Sigmoid colon (tissue), 7 donors: ENCODE measurements around the gene SBK1. TPM values are rescaled to one million over a fixed set of nuclear protein-coding genes. Genes with fewer than 3 reads are reported as not detected.

Experiments used
- DNase-seq: peaks from one replicate; pipeline ENCODE4 v3.0.0-alpha.2; 2019
- H3K27ac ChIP-seq, 4 donors: fragments of 200-600 bp; sonication (generic); one replicate each; pipeline ENCODE4 v1.5.1; 2016 to 2019; ENCODE audit warnings: mild to moderate bottlenecking in 1 of 4
- H3K27me3 ChIP-seq, 3 donors: fragments of 200-600 bp; sonication (generic); one replicate each; pipeline ENCODE4 v1.5.1; 2019; ENCODE audit warnings: mild to moderate bottlenecking in 1 of 3
- H3K36me3 ChIP-seq, 4 donors: fragments of 200-600 bp; sonication (generic); one replicate each; pipeline ENCODE4 v1.5.1; 2016 to 2019
- H3K4me1 ChIP-seq, 4 donors: fragments of 200-600 bp; sonication (generic); one replicate each; pipeline ENCODE4 v1.5.1; 2017 to 2019
- H3K4me3 ChIP-seq, 4 donors: fragments of 200-600 bp; sonication (generic); one replicate each; pipeline ENCODE4 v1.5.1; 2017 to 2019; ENCODE audit warnings: mild to moderate bottlenecking in 2 of 4, moderate library complexity in 1 of 4
- H3K9me3 ChIP-seq, 4 donors: fragments of 200-600 bp in 3 of 4; sonication (generic) in 3 of 4; one replicate each; pipeline versions ENCODE4 v1.5.1 to v1.6.1; 2013 to 2019
- EP300 ChIP-seq, 4 donors: sonication (generic); formaldehyde crosslinking; IDR thresholded peaks; one replicate each; pipeline ENCODE4 v1.6.1; 2017; ENCODE audit warnings: antibody characterized with exemption in 4 of 4
- POLR2A ChIP-seq, 2 donors: fragments of 450-650 bp; IDR thresholded peaks; one replicate each; pipeline ENCODE4 v1.6.1; 2016; ENCODE audit warnings: antibody characterized with exemption in 2 of 2, mild to moderate bottlenecking in 2 of 2, moderate library complexity in 2 of 2
- POLR2AphosphoS5 ChIP-seq, 4 donors: sonication (generic); formaldehyde crosslinking; IDR thresholded peaks; one replicate each; pipeline ENCODE4 v1.6.1; 2017; ENCODE audit warnings: antibody characterized with exemption in 4 of 4
- WGBS, 2 donors: extraction: QIAGEN DNeasy Blood & Tissue Kit; methylation state at CpG; one replicate each; pipeline ENCODE4 v1.1.7; 2013; 5-methylcytosine and 5-hydroxymethylcytosine counted together
- intact Hi-C: fragments of 100-400 bp; cut with DNase I; formaldehyde crosslinking; loops from one replicate; pipeline ENCODE4 v1.15.1; 2023
- polyA plus RNA-seq, 3 donors: library from polyadenylated mRNA; stranded (reverse); fragments of 200-250 nt; gene quantifications; one replicate each; pipeline ENCODE4 v1.2.3, GENCODE V29; 2013
- total RNA-seq, 4 donors: library from RNA; depleted of rRNA; stranded (reverse); fragments of >200 nt; gene quantifications; one replicate each; pipeline ENCODE4 v1.1.0, GENCODE V29; 2016
- TF ChIP-seq, protein P1 (sequence below), 4 experiments: fragments of 450-650 bp in 3 of 4; fragments of 200-600 bp in 1 of 4; IDR thresholded peaks; one replicate each; pipeline ENCODE4 v1.5.1; 2016 to 2019; ENCODE audit warnings: antibody characterized with exemption in 4 of 4, mild to moderate bottlenecking in 3 of 4, moderate library complexity in 2 of 4
- donor health status: healthy with polysubstance abuse.
- donor health status: Bipolar disorder and iron deficiency.
- donor health status: healthy.

SBK1 gene
- total and polyA plus RNA-seq, 7 donors: under 0.01 to 1.3 (median 0.33) TPM; not detected in 2

DNA sequence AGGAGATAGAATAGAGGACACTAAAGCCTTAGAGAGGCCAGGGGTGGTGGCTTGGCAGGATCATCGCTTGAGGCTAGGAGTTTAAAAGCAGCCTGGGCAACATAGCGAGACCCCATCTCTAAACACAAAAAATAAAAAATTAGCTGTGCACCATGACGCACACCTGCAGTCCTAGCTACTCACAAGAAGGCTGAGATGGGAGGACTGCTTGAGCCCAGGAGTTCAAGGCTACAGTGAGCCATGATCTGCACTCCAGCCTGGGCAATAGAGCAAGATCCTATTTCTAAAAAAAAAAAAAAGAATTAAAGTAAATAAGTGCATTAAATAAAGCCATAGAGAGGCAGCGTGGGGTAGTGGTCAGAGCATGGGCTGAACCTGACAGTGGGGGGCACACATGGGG lies 19.1 kb downstream of the SBK1 start:
- no peak overlapping the region for H3K4me3 ChIP-seq
- H3K9me3 ChIP-seq: no peaks in the 10 kb centered on the region
- H3K36me3 ChIP-seq: no peaks in the 10 kb centered on the region
- intact Hi-C loops: no loop called here
- no peaks in the 10 kb centered on the region for H3K4me1 ChIP-seq
- no peaks in the 10 kb centered on the region for H3K27me3 ChIP-seq
- DNase-seq: no peak
- 93 to 95% methylated on average over 4 of the region's 4 CpGs for WGBS, 2 donors
- TF ChIP-seq EP300 (IDR thresholded peaks at IDR 0.05) (no peak), POLR2A (IDR thresholded peaks at IDR 0.05) (no peak), POLR2AphosphoS5 (IDR thresholded peaks at IDR 0.05) (no peak)
- TF ChIP-seq, protein P1, sequence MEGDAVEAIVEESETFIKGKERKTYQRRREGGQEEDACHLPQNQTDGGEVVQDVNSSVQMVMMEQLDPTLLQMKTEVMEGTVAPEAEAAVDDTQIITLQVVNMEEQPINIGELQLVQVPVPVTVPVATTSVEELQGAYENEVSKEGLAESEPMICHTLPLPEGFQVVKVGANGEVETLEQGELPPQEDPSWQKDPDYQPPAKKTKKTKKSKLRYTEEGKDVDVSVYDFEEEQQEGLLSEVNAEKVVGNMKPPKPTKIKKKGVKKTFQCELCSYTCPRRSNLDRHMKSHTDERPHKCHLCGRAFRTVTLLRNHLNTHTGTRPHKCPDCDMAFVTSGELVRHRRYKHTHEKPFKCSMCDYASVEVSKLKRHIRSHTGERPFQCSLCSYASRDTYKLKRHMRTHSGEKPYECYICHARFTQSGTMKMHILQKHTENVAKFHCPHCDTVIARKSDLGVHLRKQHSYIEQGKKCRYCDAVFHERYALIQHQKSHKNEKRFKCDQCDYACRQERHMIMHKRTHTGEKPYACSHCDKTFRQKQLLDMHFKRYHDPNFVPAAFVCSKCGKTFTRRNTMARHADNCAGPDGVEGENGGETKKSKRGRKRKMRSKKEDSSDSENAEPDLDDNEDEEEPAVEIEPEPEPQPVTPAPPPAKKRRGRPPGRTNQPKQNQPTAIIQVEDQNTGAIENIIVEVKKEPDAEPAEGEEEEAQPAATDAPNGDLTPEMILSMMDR (IDR thresholded peaks at IDR 0.05): no peak
- H3K27ac ChIP-seq: no peak overlapping the region

DNA sequence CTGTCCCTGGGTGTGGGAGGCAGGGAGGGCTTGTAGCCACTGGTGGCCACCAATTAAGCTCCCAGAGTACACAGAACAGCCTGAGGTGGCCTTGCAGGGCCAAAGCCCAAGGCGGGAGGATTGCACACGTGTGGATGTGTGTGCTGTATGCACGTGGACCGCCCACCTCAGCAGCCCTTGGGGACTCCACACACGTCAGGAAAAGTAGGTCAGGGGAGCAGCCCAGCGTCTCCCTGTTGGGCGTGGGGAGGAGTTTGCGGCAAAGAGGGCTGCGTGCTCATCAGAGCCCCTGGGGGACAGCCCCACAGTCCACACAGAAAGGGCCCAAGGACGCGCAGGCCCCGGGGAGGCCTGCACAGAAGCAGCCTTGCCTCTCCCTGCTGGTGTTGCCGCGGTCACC lies 19.6 kb downstream of the SBK1 start:
- intact Hi-C loops: no loop called here

DNA sequence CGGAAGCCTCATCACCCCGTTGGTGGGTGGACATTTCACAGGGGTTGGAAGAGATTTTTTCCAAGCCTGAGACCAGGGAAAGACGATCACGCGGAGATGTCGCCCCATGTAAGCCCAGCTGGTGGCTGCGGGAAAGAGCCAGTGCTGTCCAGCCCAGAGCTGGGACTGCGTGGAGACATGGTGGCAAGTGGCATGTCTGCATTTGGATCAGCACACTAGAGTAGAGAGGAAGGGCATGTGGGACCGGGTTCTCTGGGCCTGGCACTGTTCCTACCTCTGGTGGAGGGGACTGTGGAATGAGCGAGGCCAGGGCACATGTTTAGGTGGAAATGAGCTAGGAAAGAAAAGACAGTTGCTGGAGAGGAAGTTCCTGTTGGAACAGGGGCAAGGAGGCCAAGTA lies 20.0 kb downstream of the SBK1 start:
- Histone ChIP-seq H3K27ac (no peak overlapping the region), H3K36me3 (no peaks in the 10 kb centered on the region), H3K4me1 (peaks cover 0 to 3% (median 0%) of the 10 kb centered on the region in 4 donors), H3K27me3 (no peaks in the 10 kb centered on the region), H3K4me3 (no peak overlapping the region), H3K9me3 (no peaks in the 10 kb centered on the region)
- intact Hi-C loops: no loop called here
- no peak for DNase-seq
- TF ChIP-seq POLR2AphosphoS5 (IDR thresholded peaks at IDR 0.05): no peak
- WGBS, 2 donors: 91% methylated on average over 10 of the region's 10 CpGs

More for the DNA sequence above, 19.6 kb downstream of the SBK1 start:
- Histone ChIP-seq H3K36me3 (no peaks in the 10 kb centered on the region), H3K27me3 (no peaks in the 10 kb centered on the region), H3K9me3 (no peaks in the 10 kb centered on the region), H3K27ac (no peak overlapping the region), H3K4me3 (no peak overlapping the region), H3K4me1 (peaks cover 0 to 2% (median 0%) of the 10 kb centered on the region in 4 donors)
- DNase-seq: no peak
- WGBS, 2 donors: 84 to 89% methylated on average over 14 of the region's 14 CpGs
- TF ChIP-seq POLR2AphosphoS5 (IDR thresholded peaks at IDR 0.05) (no peak), EP300 (IDR thresholded peaks at IDR 0.05) (no peak), POLR2A (IDR thresholded peaks at IDR 0.05) (no peak)
- TF ChIP-seq, protein P1 (IDR thresholded peaks at IDR 0.05): no peak

DNA sequence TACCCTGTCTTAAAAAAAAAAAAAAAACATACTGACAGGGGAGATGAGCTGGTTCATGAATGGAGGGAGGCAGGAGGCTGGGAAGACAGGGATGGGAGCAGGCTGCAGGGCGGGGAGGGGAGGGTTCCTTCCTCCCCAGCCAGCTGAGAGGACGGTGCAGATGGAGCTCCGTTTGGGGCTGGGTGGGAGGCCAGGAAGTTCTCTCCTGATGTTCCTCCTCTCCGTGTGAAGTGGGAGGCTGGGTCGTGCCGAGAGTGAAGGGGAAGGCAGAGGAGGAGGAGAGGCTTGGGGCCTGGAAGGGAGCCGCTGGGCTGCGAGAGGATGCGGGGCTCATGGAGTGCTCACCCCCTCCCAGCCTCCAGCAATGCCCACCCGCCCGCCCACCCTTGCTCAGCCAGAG lies 21.3 kb downstream of the SBK1 start:
- intact Hi-C loops: no loop called here
- H3K4me3 ChIP-seq: no peak overlapping the region
- DNase-seq: no peak
- H3K36me3 ChIP-seq: no peaks in the 10 kb centered on the region
- peaks cover 0 to 3% (median 0%) of the 10 kb centered on the region in 4 donors for H3K4me1 ChIP-seq
- H3K27ac ChIP-seq: no peak overlapping the region
- TF ChIP-seq EP300 (IDR thresholded peaks at IDR 0.05) (no peak), POLR2AphosphoS5 (IDR thresholded peaks at IDR 0.05) (no peak), POLR2A (IDR thresholded peaks at IDR 0.05) (no peak)
- TF ChIP-seq, protein P1 (IDR thresholded peaks at IDR 0.05): no peak
- no peaks in the 10 kb centered on the region for H3K27me3 ChIP-seq
- no peaks in the 10 kb centered on the region for H3K9me3 ChIP-seq
- 73 to 77% methylated on average over 11 of the region's 11 CpGs for WGBS, 2 donors

DNA sequence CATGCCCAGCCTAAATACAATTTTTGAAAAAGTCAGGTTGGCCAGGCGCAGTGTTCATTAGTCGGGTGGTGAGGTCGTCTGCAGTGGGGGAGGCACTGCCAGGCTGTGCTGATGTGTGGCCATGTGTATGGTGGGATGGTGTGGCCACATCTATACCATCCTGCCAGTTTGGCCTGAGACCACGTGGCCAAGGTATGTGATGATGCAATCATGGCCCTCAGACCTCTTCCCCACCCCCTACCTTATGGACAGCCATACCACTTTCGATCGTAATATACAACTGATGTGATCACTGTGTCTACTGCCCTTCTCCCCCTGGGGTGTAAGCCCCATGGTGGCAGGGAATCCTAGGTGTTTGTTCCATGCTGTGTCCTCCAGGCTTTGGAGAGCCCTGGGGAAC lies 23.7 kb downstream of the SBK1 start:
- intact Hi-C loops: no loop called here
- peaks cover 0 to 3% (median 0%) of the 10 kb centered on the region in 4 donors for H3K4me1 ChIP-seq
- 84 to 89% methylated on average over 6 of the region's 6 CpGs for WGBS, 2 donors
- no peak for DNase-seq
- no peaks in the 10 kb centered on the region for H3K27me3 ChIP-seq
- H3K4me3 ChIP-seq: no peak overlapping the region
- H3K36me3 ChIP-seq: no peaks in the 10 kb centered on the region
- TF ChIP-seq POLR2AphosphoS5 (IDR thresholded peaks at IDR 0.05) (no peak), EP300 (IDR thresholded peaks at IDR 0.05) (no peak), POLR2A (IDR thresholded peaks at IDR 0.05) (no peak)
- TF ChIP-seq, protein P1 (IDR thresholded peaks at IDR 0.05): no peak
- H3K9me3 ChIP-seq: no peaks in the 10 kb centered on the region
- H3K27ac ChIP-seq: no peak overlapping the region
